PC-3 (cell line): ENCODE measurements around the gene ICAM1.

Source experiments
- CTCF ChIP-seq: fragments of 300-600 bp; sonication (generic); conservative IDR thresholded peaks from 2 replicates; pipeline ENCODE4 v1.5.1; 2017; ENCODE audit warnings: antibody characterized with exemption, low read depth, mild to moderate bottlenecking, low read length
- EZH2 ChIP-seq: fragments of 300-600 bp; sonication (generic); IDR thresholded peaks from one replicate; pipeline ENCODE4 v1.6.1; 2017; ENCODE audit warnings: antibody characterized with exemption, mild to moderate bottlenecking, low read length; ENCODE audit not compliant: unreplicated experiment

GRCh38 chr19:10262771-10263170 lies 8.1 kb upstream of the ICAM1 start:
- no peak for TF ChIP-seq CTCF
- TF ChIP-seq EZH2, result no peak
